GM19043 (cell line): ENCODE results near the gene CALHM3.

ENCODE experiments used
- ATAC-seq: cut with Tn5 transposase; IDR thresholded peaks from one replicate; pipeline ENCODE4 v1.9.1; 2021; ENCODE audit warnings: low read depth; ENCODE audit not compliant: unreplicated experiment

The CALHM3 gene

GRCh38 chr10:103427866-103428265, 51.2 kb downstream of the CALHM3 start:
- ATAC-seq = no peak

- ATAC-seq = no peak
Observed at GRCh38 chr10:103423748-103424147, 55.3 kb downstream of the CALHM3 start.
